Measurements from ENCODE around the gene ZFHX2.

Gene ZFHX2

DNA sequence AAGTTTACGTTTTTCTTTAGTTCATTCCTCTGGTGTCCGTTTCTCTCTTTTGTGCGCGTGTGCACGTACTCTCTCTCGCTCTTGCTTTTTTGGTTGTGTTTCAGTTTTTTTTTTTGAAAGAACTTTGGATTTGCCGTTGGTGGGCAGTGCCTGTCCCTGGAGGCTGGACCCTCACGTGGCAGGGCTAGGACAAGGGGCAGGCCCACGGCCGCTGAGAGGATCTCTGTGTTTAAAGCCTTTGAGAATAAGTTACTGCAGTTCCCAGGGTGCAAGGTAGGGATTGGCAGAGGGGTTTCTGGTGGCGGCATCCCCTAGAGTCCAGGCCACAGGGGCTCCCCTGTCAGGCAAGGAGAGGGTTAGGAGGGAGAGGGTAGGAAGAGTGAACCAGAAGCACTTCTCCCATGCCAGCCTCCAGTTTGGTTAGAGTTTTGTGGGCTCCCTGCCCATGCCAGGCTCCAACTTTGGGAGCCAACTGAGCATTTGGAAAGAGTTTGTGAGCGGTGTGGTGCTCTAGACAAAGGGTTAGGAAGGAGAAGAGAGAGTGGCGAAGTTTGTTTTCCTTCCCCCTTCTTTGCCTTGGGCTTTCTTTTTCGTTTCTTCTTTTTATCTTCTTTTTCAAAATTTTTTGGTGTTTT lies 30.5 kb downstream of the ZFHX2 start:
- TF ChIP-seq SIN3A (IDR thresholded peaks at IDR 0.05; ENCODE audit: borderline replicate concordance, insufficient read depth, low read length) (no peak), FOXP2 (optimal IDR thresholded peaks at IDR 0.05; ENCODE audit: borderline replicate concordance, extremely low read depth, extremely low read length, insufficient read depth) (no peak), POLR2AphosphoS5 (IDR thresholded peaks at IDR 0.05; ENCODE audit: low read depth, low read length) (no peak), TAF1 (IDR thresholded peaks at IDR 0.05; ENCODE audit: borderline replicate concordance, insufficient read depth, low read length) (no peak)
- TF ChIP-seq, protein P1, sequence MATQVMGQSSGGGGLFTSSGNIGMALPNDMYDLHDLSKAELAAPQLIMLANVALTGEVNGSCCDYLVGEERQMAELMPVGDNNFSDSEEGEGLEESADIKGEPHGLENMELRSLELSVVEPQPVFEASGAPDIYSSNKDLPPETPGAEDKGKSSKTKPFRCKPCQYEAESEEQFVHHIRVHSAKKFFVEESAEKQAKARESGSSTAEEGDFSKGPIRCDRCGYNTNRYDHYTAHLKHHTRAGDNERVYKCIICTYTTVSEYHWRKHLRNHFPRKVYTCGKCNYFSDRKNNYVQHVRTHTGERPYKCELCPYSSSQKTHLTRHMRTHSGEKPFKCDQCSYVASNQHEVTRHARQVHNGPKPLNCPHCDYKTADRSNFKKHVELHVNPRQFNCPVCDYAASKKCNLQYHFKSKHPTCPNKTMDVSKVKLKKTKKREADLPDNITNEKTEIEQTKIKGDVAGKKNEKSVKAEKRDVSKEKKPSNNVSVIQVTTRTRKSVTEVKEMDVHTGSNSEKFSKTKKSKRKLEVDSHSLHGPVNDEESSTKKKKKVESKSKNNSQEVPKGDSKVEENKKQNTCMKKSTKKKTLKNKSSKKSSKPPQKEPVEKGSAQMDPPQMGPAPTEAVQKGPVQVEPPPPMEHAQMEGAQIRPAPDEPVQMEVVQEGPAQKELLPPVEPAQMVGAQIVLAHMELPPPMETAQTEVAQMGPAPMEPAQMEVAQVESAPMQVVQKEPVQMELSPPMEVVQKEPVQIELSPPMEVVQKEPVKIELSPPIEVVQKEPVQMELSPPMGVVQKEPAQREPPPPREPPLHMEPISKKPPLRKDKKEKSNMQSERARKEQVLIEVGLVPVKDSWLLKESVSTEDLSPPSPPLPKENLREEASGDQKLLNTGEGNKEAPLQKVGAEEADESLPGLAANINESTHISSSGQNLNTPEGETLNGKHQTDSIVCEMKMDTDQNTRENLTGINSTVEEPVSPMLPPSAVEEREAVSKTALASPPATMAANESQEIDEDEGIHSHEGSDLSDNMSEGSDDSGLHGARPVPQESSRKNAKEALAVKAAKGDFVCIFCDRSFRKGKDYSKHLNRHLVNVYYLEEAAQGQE (IDR thresholded peaks at IDR 0.05; ENCODE audit: insufficient read depth in 1 of 2, low read depth in 2 of 2, low read length in 2 of 2), result no peak

DNA sequence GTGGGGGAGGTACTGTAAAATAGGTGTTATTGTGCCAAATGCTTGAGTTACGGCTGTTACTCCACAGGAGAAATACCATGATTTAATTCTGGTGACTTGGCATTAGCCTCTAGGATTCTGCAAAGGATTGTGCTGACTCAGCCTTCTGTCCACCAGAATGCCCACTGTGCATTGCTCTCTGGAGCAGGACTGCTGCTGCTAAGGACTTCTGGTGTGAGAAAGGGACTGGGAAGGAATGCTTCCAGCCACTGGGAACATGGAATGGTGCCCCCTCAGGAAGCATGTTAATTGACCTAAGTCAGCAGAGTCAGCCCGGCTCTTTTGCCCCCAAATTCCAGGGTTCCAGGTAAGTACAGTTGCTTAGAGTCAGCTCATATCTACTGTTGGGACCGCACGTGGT lies 32.9 kb downstream of the ZFHX2 start:
- TF ChIP-seq SIN3A (IDR thresholded peaks at IDR 0.05; ENCODE audit: borderline replicate concordance, insufficient read depth, low read length), result no peak
- TF ChIP-seq POLR2AphosphoS5 (IDR thresholded peaks at IDR 0.05; ENCODE audit: low read depth, low read length), result no peak
- TF ChIP-seq, protein P1 (IDR thresholded peaks at IDR 0.05; ENCODE audit: insufficient read depth in 1 of 2, low read depth in 2 of 2, low read length in 2 of 2), result no peak
- TF ChIP-seq FOXP2 (optimal IDR thresholded peaks at IDR 0.05; ENCODE audit: borderline replicate concordance, extremely low read depth, extremely low read length, insufficient read depth), result no peak
- TF ChIP-seq TAF1 (IDR thresholded peaks at IDR 0.05; ENCODE audit: borderline replicate concordance, insufficient read depth, low read length), result no peak

DNA sequence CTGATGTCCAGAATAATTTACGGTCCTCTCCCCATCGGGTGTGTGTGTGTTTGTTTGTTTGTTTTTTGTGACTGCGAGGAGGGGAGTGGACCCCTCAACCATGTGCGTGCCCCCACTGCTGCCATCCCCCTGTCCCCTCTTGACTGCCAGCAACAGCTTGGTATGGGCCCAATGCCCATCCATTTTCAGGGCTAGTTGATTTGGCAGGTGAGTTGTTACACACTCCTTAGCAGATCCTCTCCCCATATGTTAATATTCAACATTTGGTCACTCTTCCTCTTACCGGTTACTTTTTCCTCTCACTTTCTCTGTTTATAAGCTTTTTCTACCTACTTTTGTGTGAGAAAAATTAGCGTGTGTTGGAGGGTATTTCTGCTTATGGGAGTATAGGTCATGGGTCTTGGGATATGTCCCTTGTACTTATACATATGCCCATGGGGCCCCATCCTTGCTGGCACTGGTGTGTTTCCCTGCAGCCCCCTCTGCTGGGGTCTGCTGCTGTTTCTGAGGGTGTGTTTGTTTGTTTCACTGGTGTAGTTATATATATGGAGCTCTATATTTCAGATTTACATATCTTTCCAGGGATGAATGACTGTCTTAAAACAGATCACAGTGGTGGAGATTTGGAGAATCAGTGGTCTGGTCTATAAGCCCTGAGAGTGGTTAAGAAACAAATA lies 33.8 kb downstream of the ZFHX2 start:
- TF ChIP-seq SIN3A (IDR thresholded peaks at IDR 0.05; ENCODE audit: borderline replicate concordance, insufficient read depth, low read length) (no peak), TAF1 (IDR thresholded peaks at IDR 0.05; ENCODE audit: borderline replicate concordance, insufficient read depth, low read length) (no peak), FOXP2 (optimal IDR thresholded peaks at IDR 0.05; ENCODE audit: borderline replicate concordance, extremely low read depth, extremely low read length, insufficient read depth) (no peak), POLR2AphosphoS5 (IDR thresholded peaks at IDR 0.05; ENCODE audit: low read depth, low read length) (no peak)
- TF ChIP-seq, protein P1 (IDR thresholded peaks at IDR 0.05; ENCODE audit: insufficient read depth in 1 of 2, low read depth in 2 of 2, low read length in 2 of 2), result no peak

DNA sequence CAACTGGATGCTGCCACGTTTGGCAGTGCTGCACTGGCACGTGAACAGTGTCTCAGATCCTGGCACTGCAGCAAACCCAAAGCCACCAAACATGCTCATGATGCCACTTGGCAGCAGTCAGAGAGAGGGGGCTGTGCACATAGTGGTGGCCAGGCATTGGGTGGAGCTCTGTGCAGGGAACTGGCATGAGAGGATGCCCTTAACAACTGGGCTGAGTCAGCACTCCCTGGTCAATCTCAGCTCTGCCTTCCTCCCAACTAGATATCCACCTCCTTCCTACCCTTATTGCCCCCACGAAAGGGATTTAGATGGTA lies 37.0 kb downstream of the ZFHX2 start:
- TF ChIP-seq, protein P1 (IDR thresholded peaks at IDR 0.05; ENCODE audit: insufficient read depth in 1 of 2, low read depth in 2 of 2, low read length in 2 of 2), result no peak
- TF ChIP-seq TAF1 (IDR thresholded peaks at IDR 0.05; ENCODE audit: borderline replicate concordance, insufficient read depth, low read length) (no peak), POLR2AphosphoS5 (IDR thresholded peaks at IDR 0.05; ENCODE audit: low read depth, low read length) (no peak), SIN3A (IDR thresholded peaks at IDR 0.05; ENCODE audit: borderline replicate concordance, insufficient read depth, low read length) (no peak), FOXP2 (optimal IDR thresholded peaks at IDR 0.05; ENCODE audit: borderline replicate concordance, extremely low read depth, extremely low read length, insufficient read depth) (no peak)
